HepG2 (cell line): ENCODE results near the gene DGCR8. TPM values are rescaled to one million over a fixed set of nuclear protein-coding genes. Genes with fewer than 3 reads are reported as not detected.
"Not testable (repeated sequence)": the region's sequence is repeated elsewhere in the genome, so short reads cannot be mapped to it uniquely, and the experiment has no call there.

Experiments used
- ATAC-seq: fragments of 200-7000 bp; cut with Tn5 transposase; 3 replicates; pipeline ENCODE4 v1.9.1; 2020; ENCODE audit warnings: mild to moderate bottlenecking, moderate library complexity
- BruUV-seq: library from RNA; stranded (reverse); fragments of 400-500 nt; replicated peaks from 2 replicates; lab custom pipeline; 2021; lab: Mats Ljungman, UMichigan
- CTCF ChIA-PET: fragments of 300-600 bp; formaldehyde crosslinking; extraction: SDS; loops from one replicate; lab custom pipeline; 2021; ENCODE audit warnings: low total read pairs, inconsistent platforms, low intra/inter-chr PET ratio; lab: Yijun Ruan, JAX
- POLR2A ChIA-PET: fragments of 350-600 bp; sonication (Branson Sonifier 250); formaldehyde crosslinking; loops from one replicate; lab custom pipeline; 2020; ENCODE audit warnings: antibody characterized with exemption, inconsistent platforms; lab: Yijun Ruan, JAX
- DNase-seq: peaks from one replicate; pipeline ENCODE4 v3.0.0-alpha.2; 2015; ENCODE audit warnings: low spot score
- FAIRE-seq: peaks from 3 replicates; lab custom pipeline; 2011; peaks lifted over from hg19 to GRCh38; lab: Jason Lieb, UNC
- H2AFZ ChIP-seq: one replicate; pipeline ENCODE4 v1.6.1; 2011; ENCODE audit warnings: low read length, inconsistent platforms
- H3K27ac ChIP-seq: fragments of 300-600 bp; 3 replicates; pipeline ENCODE4 v1.8.0; 2011; ENCODE audit warnings: mixed run types, mild to moderate bottlenecking, mixed read lengths, low read length, inconsistent platforms; ENCODE audit not compliant: insufficient read depth; ENCODE audit errors: extremely low read length
- H3K27me3 ChIP-seq, 2 experiments: fragments of 200-600 bp in 1 of 2; 2 replicates in 1 of 2; 3 replicates in 1 of 2; pipeline versions ENCODE4 v1.6.0 to v1.8.0; 2011; ENCODE audit warnings: low read length in 2 of 2, mild to moderate bottlenecking in 2 of 2, moderate library complexity in 2 of 2, inconsistent platforms in 1 of 2; ENCODE audit not compliant: insufficient read depth in 2 of 2, control insufficient read depth in 1 of 2
- H3K36me3 ChIP-seq, 2 experiments: fragments of 200-600 bp in 1 of 2; replicated peaks in 1 of 2; 2 replicates in 1 of 2; 3 replicates in 1 of 2; pipeline versions ENCODE4 v1.5.1 to v1.8.0; 2011; ENCODE audit warnings: low read length in 2 of 2, inconsistent platforms in 1 of 2; ENCODE audit not compliant: insufficient read depth in 2 of 2, control insufficient read depth in 1 of 2
- H3K4me1 ChIP-seq: 2 replicates; pipeline ENCODE4 v1.5.1; 2012; ENCODE audit warnings: low read length, inconsistent platforms; ENCODE audit not compliant: insufficient read depth
- H3K4me2 ChIP-seq: 2 replicates; pipeline ENCODE4 v1.6.0; 2011; ENCODE audit warnings: low read depth, low read length, inconsistent platforms
- H3K4me3 ChIP-seq, 3 experiments: fragments of 200-600 bp in 1 of 3; sonication (generic), shearing (Covaris generic) in 1 of 3; replicated peaks in 1 of 3; 2 replicates each; pipeline ENCODE4 v1.5.1; 2011 to 2016; ENCODE audit warnings: low read length in 3 of 3, inconsistent platforms in 2 of 3, low read depth in 2 of 3, mild to moderate bottlenecking in 2 of 3, control low read depth in 1 of 3, mixed read lengths in 1 of 3; ENCODE audit not compliant: insufficient read depth in 1 of 3
- H3K79me2 ChIP-seq: one replicate; pipeline ENCODE4 v1.6.1; 2011; ENCODE audit warnings: low read length, inconsistent platforms; ENCODE audit not compliant: insufficient read depth
- H3K9ac ChIP-seq: 2 replicates; pipeline ENCODE4 v1.6.0; 2011; ENCODE audit warnings: mild to moderate bottlenecking, low read depth, low read length, inconsistent platforms; ENCODE audit not compliant: insufficient read depth
- H3K9me3 ChIP-seq: 2 replicates; pipeline ENCODE4 v1.5.1; 2012; ENCODE audit warnings: mild to moderate bottlenecking, low read length
- H4K20me1 ChIP-seq: 2 replicates; pipeline ENCODE4 v1.6.0; 2011; ENCODE audit warnings: inconsistent platforms, mild to moderate bottlenecking, low read length, moderate library complexity; ENCODE audit not compliant: insufficient read depth
- CHD4 ChIP-seq: fragments of 200-600 bp; sonication (generic); IDR thresholded peaks from 2 replicates; pipeline ENCODE4 v1.7.0; 2017; ENCODE audit warnings: mild to moderate bottlenecking, low read length, borderline replicate concordance
- FOXA3 ChIP-seq: IDR thresholded peaks from 2 replicates; pipeline ENCODE4 v1.6.1; 2016; ENCODE audit warnings: missing genetic modification reagents, missing compliant biosample characterization
- GATAD2A ChIP-seq: IDR thresholded peaks from 2 replicates; pipeline ENCODE4 v1.6.1; 2016
- KLF11 ChIP-seq: IDR thresholded peaks from 2 replicates; pipeline ENCODE4 v1.6.1; 2016; ENCODE audit warnings: missing compliant biosample characterization
- SNRNP70 ChIP-seq: fragments of 200-400 bp; formaldehyde crosslinking; IDR thresholded peaks from 2 replicates; pipeline ENCODE4 v1.6.1; 2017; ENCODE audit warnings: mild to moderate bottlenecking, low read depth, low read length, moderate library complexity
- ZNF10 ChIP-seq: sonication (generic); formaldehyde crosslinking; IDR thresholded peaks from 2 replicates; pipeline ENCODE4 v1.4.0; 2020; ENCODE audit warnings: mild to moderate bottlenecking, low read depth, missing genetic modification reagents, borderline replicate concordance
- ZNF121 ChIP-seq: sonication (generic); formaldehyde crosslinking; IDR thresholded peaks from 2 replicates; pipeline ENCODE4 v1.5.0; 2020; ENCODE audit warnings: mild to moderate bottlenecking, missing genetic modification reagents
- ZNF530 ChIP-seq: sonication (generic); formaldehyde crosslinking; IDR thresholded peaks from 2 replicates; pipeline ENCODE4 v1.5.0; 2020; ENCODE audit warnings: low read depth, mild to moderate bottlenecking, missing genetic modification reagents
- ZNF879 ChIP-seq: sonication (generic); formaldehyde crosslinking; IDR thresholded peaks from 2 replicates; pipeline ENCODE4 v1.8.1; 2023; ENCODE audit warnings: missing genetic modification reagents
- WGBS: methylation state at CpG from one replicate; pipeline ENCODE4 v1.1.6; 2017; ENCODE audit warnings: low lambda C conversion rate; 5-methylcytosine and 5-hydroxymethylcytosine counted together
- in situ Hi-C: cut with HindIII; loops from 2 replicates; pipeline ENCODE4 v1.10.0; 2017; ENCODE audit warnings: low pct_unique_long_range_greater_than_20kb; ENCODE audit not compliant: extremely low pct_ligation_motif_present
- intact Hi-C: fragments of 100-400 bp; cut with micrococcal nuclease; formaldehyde crosslinking; loops from one replicate; pipeline ENCODE4 v1.10.0; 2022; ENCODE audit not compliant: unreplicated experiment
- polyA plus RNA-seq, 8 experiments: library from polyadenylated mRNA; depleted of rRNA in 3 of 8; stranded (reverse) in 7 of 8; unstranded in 1 of 8; fragments of >200 nt; fragmentation: Illumina TruSeq in 4 of 8; extraction: Trizol in 4 of 8; gene quantifications; 2 replicates each; pipeline versions ENCODE4 v1.2.1 to v1.2.3, GENCODE V29; 2011 to 2016; ENCODE audit warnings: low read depth in 4 of 8, missing spikeins in 1 of 8, mixed read lengths in 1 of 8; ENCODE audit not compliant: insufficient read depth in 1 of 8
- total RNA-seq, 5 experiments: library from RNA; depleted of rRNA; stranded (reverse); fragments of >200 nt; fragmentation: Illumina TruSeq; extraction: Trizol; gene quantifications; 2 replicates each; pipeline ENCODE4 v1.2.3, GENCODE V29; 2016; ENCODE audit warnings: low read depth in 1 of 5
- TF ChIP-seq, protein P1 (sequence below): sonication (generic); formaldehyde crosslinking; IDR thresholded peaks from 2 replicates; pipeline ENCODE4 v1.5.0; 2020; ENCODE audit warnings: mild to moderate bottlenecking, missing genetic modification reagents
- TF ChIP-seq, protein P2 (sequence below): sonication (generic); formaldehyde crosslinking; IDR thresholded peaks from 2 replicates; pipeline ENCODE4 v1.5.0; 2020; ENCODE audit warnings: missing genetic modification reagents
- TF ChIP-seq, protein P3 (sequence below): sonication (generic); formaldehyde crosslinking; conservative IDR thresholded peaks from 2 replicates; pipeline ENCODE4 v1.8.0; 2022; ENCODE audit warnings: mild to moderate bottlenecking, moderate library complexity, missing genetic modification reagents
- TF ChIP-seq, protein P4 (sequence below): sonication (generic); formaldehyde crosslinking; IDR thresholded peaks from 2 replicates; pipeline ENCODE4 v1.9.0; 2021; ENCODE audit warnings: missing genetic modification reagents, mild to moderate bottlenecking, borderline replicate concordance

The DGCR8 gene
- total and polyA plus RNA-seq, 2 of the 13 experiments (the other 11 are each of a cell fraction or from before 2014, with no cell fraction given): 10.2 to 23.2 TPM

DNA sequence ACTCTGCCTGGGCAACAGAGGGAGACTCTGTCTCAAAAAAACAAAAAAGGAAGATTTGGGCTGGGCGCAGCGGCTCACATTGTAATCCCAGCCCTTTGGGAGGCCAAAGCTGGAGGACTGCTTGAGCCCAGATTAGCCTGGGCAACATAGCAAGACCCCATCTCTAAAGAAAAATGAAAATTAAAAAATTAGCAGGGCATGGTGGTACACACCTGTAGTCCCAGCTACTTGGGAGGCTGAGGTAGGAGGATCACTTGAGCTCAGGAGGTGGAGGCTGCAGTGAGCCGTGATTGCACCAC lies 12.7 kb upstream of the DGCR8 start:
- H3K27ac ChIP-seq, H3K4me1 ChIP-seq, H3K27me3 ChIP-seq, DNase-seq, BruUV-seq, H3K79me2 ChIP-seq, H3K4me2 ChIP-seq, H3K9ac ChIP-seq, H3K9me3 ChIP-seq, FAIRE-seq, in situ Hi-C loops, CTCF ChIA-PET, intact Hi-C loops, H4K20me1 ChIP-seq, H2AFZ ChIP-seq, H3K4me3 ChIP-seq, H3K36me3 ChIP-seq, ATAC-seq: not testable (repeated sequence)
- POLR2A ChIA-PET: interaction anchor here (1.3 kb wide), 1 partner anchor 12 kb away, joined by 3 read pairs; the partner anchor contains the start of gene DGCR8
- 96% methylated on average over 3 of the region's 3 CpGs for WGBS
- TF ChIP-seq, protein P1, sequence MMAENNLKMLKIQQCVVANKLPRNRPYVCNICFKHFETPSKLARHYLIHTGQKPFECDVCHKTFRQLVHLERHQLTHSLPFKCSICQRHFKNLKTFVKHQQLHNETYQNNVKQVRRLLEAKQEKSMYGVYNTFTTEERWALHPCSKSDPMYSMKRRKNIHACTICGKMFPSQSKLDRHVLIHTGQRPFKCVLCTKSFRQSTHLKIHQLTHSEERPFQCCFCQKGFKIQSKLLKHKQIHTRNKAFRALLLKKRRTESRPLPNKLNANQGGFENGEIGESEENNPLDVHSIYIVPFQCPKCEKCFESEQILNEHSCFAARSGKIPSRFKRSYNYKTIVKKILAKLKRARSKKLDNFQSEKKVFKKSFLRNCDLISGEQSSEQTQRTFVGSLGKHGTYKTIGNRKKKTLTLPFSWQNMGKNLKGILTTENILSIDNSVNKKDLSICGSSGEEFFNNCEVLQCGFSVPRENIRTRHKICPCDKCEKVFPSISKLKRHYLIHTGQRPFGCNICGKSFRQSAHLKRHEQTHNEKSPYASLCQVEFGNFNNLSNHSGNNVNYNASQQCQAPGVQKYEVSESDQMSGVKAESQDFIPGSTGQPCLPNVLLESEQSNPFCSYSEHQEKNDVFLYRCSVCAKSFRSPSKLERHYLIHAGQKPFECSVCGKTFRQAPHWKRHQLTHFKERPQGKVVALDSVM (CRISPR knock-in tag): 0 out of 2 replicates have a peak, but pooled peaks have one; percentile 19
- 0 out of 2 replicates have a peak, but pooled peaks have one; percentile 15 for TF ChIP-seq ZNF121 (CRISPR knock-in tag)
- TF ChIP-seq, all 625 proteins: peak for 2; not testable (repeated sequence) for 623

DNA sequence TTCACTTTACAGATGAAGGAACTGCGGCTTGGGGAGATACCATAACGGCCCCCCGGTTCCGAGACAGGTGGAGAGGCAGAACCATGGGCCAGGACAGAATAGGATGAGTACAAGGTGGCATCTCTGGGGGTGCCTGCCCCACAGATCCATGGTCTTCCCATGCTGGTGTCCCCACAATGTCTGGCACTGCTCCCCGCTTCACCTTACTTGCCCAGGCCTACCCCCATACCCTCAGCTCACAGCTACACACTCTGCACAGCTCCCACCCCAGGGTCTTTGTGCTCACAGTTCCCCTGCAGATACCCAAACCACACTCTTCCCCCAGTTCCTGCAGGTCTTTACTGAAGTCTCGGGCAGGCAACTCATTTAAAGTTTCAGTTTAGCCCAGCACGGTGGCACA lies 11.4 kb upstream of the DGCR8 start:
- POLR2A ChIA-PET: interaction anchor here (0.6 kb wide), 1 partner anchor 12 kb away, joined by 4 read pairs; no protein-coding TSS in a partner anchor
- peaks cover 0 to 1% of the 10 kb centered on the region in 2 experiments; a peak in 2 of 5 replicates for H3K36me3 ChIP-seq
- TF ChIP-seq, protein P2, sequence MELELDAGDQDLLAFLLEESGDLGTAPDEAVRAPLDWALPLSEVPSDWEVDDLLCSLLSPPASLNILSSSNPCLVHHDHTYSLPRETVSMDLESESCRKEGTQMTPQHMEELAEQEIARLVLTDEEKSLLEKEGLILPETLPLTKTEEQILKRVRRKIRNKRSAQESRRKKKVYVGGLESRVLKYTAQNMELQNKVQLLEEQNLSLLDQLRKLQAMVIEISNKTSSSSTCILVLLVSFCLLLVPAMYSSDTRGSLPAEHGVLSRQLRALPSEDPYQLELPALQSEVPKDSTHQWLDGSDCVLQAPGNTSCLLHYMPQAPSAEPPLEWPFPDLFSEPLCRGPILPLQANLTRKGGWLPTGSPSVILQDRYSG (CRISPR knock-in tag): no peak
- TF ChIP-seq, protein P3, sequence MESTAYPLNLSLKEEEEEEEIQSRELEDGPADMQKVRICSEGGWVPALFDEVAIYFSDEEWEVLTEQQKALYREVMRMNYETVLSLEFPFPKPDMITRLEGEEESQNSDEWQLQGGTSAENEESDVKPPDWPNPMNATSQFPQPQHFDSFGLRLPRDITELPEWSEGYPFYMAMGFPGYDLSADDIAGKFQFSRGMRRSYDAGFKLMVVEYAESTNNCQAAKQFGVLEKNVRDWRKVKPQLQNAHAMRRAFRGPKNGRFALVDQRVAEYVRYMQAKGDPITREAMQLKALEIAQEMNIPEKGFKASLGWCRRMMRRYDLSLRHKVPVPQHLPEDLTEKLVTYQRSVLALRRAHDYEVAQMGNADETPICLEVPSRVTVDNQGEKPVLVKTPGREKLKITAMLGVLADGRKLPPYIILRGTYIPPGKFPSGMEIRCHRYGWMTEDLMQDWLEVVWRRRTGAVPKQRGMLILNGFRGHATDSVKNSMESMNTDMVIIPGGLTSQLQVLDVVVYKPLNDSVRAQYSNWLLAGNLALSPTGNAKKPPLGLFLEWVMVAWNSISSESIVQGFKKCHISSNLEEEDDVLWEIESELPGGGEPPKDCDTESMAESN (CRISPR knock-in tag): no peak
- TF ChIP-seq ZNF10 (CRISPR knock-in tag) (no peak), FOXA3 (no peak), ZNF530 (CRISPR knock-in tag) (no peak), ZNF879 (CRISPR knock-in tag) (no peak), KLF11 (CRISPR knock-in tag) (no peak), GATAD2A (no peak), SNRNP70 (no peak), CHD4 (no peak)
- TF ChIP-seq, protein P4, sequence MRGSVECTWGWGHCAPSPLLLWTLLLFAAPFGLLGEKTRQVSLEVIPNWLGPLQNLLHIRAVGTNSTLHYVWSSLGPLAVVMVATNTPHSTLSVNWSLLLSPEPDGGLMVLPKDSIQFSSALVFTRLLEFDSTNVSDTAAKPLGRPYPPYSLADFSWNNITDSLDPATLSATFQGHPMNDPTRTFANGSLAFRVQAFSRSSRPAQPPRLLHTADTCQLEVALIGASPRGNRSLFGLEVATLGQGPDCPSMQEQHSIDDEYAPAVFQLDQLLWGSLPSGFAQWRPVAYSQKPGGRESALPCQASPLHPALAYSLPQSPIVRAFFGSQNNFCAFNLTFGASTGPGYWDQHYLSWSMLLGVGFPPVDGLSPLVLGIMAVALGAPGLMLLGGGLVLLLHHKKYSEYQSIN: no peak

More for the DNA sequence above, 11.4 kb upstream of the DGCR8 start:
- Histone ChIP-seq H3K4me1 (no peaks in the 10 kb centered on the region), H4K20me1 (no peaks in the 10 kb centered on the region), H3K4me2 (no peak overlapping the region), H3K9ac (no peak overlapping the region), H3K9me3 (no peaks in the 10 kb centered on the region), H2AFZ (no peak overlapping the region), H3K27ac (no peak overlapping the region), H3K4me3 (no peak overlapping the region), H3K27me3 (no peaks in the 10 kb centered on the region), H3K79me2 (no peaks in the 10 kb centered on the region)
- 68% methylated on average over 7 of the region's 7 CpGs for WGBS
- no TSS peak for BruUV-seq
- intact Hi-C loops: no loop called here
- DNase-seq: no peak
- FAIRE-seq: no peak
- CTCF ChIA-PET: no interaction called here
- in situ Hi-C loops: no loop called here
- ATAC-seq: no peak
